Right lobe of liver (tissue), 4 donors: ENCODE data around the gene ATL1.

ENCODE experiments used
- POLR2A ChIP-seq: fragments of 450-650 bp; IDR thresholded peaks from one replicate; pipeline ENCODE4 v1.6.1; 2017; ENCODE audit warnings: antibody characterized with exemption, mild to moderate bottlenecking
- TF ChIP-seq, protein P1 (sequence below), 4 donors: fragments of 200-600 bp in 3 of 4; fragments of 450-650 bp in 1 of 4; IDR thresholded peaks; one replicate each; pipeline versions ENCODE4 v1.5.1 to v1.8.0; 2016 to 2022; ENCODE audit warnings: antibody characterized with exemption in 4 of 4, mild to moderate bottlenecking in 2 of 4
- donor health status: DM: no; HTN: no; CAD: no.
- donor health status: DM: no; HTN: no; CAD: no.
- donor health status: DM: no; HTN: yes; CAD: no.

- TF ChIP-seq, protein P1, sequence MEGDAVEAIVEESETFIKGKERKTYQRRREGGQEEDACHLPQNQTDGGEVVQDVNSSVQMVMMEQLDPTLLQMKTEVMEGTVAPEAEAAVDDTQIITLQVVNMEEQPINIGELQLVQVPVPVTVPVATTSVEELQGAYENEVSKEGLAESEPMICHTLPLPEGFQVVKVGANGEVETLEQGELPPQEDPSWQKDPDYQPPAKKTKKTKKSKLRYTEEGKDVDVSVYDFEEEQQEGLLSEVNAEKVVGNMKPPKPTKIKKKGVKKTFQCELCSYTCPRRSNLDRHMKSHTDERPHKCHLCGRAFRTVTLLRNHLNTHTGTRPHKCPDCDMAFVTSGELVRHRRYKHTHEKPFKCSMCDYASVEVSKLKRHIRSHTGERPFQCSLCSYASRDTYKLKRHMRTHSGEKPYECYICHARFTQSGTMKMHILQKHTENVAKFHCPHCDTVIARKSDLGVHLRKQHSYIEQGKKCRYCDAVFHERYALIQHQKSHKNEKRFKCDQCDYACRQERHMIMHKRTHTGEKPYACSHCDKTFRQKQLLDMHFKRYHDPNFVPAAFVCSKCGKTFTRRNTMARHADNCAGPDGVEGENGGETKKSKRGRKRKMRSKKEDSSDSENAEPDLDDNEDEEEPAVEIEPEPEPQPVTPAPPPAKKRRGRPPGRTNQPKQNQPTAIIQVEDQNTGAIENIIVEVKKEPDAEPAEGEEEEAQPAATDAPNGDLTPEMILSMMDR (IDR thresholded peaks at IDR 0.05): no peak
- no peak for TF ChIP-seq POLR2A
Observed at GRCh38 chr14:50594577-50595316, 34.8 kb downstream of the ATL1 start.
